GM19043 (cell line): ENCODE measurements around the gene CCDC81.

Experiments used
- ATAC-seq: cut with Tn5 transposase; IDR thresholded peaks from one replicate; pipeline ENCODE4 v1.9.1; 2021; ENCODE audit warnings: low read depth; ENCODE audit not compliant: unreplicated experiment

The CCDC81 gene

GRCh38 chr11:86435711-86436110 lies 61.0 kb downstream of the CCDC81 start:
- ATAC-seq = no peak

- no peak for ATAC-seq
Observed at GRCh38 chr11:86438685-86439084, 64.0 kb downstream of the CCDC81 start.

- ATAC-seq = no peak
Observed at GRCh38 chr11:86440305-86440716, 65.6 kb downstream of the CCDC81 start.

GRCh38 chr11:86440843-86441242 lies 66.2 kb downstream of the CCDC81 start:
- ATAC-seq = no peak

- no peak for ATAC-seq
Observed at GRCh38 chr11:86442420-86442819, 67.7 kb downstream of the CCDC81 start.

- no peak for ATAC-seq
Observed at GRCh38 chr11:86442827-86443226, 68.1 kb downstream of the CCDC81 start.

- ATAC-seq = no peak
Observed at GRCh38 chr11:86443415-86443814, 68.7 kb downstream of the CCDC81 start.

GRCh38 chr11:86444981-86445380 lies 70.3 kb downstream of the CCDC81 start:
- ATAC-seq = no peak

- no peak for ATAC-seq
Observed at GRCh38 chr11:86446163-86446923, 71.7 kb downstream of the CCDC81 start.

- ATAC-seq = no peak
Observed at GRCh38 chr11:86446924-86447285, 72.2 kb downstream of the CCDC81 start.

- ATAC-seq = no peak
Observed at GRCh38 chr11:86447763-86448480, 73.2 kb downstream of the CCDC81 start.

- no peak for ATAC-seq
Observed at GRCh38 chr11:86449993-86450629, 75.4 kb downstream of the CCDC81 start.

GRCh38 chr11:86453290-86454030 lies 78.8 kb downstream of the CCDC81 start:
- ATAC-seq = no peak

GRCh38 chr11:86456075-86456939 lies 81.6 kb downstream of the CCDC81 start:
- ATAC-seq = peak; percentile 83

GRCh38 chr11:86458294-86459001 lies 83.8 kb downstream of the CCDC81 start:
- ATAC-seq = no peak

GRCh38 chr11:86459002-86459385 lies 84.3 kb downstream of the CCDC81 start:
- no peak for ATAC-seq

GRCh38 chr11:86459682-86460460 lies 85.2 kb downstream of the CCDC81 start:
- ATAC-seq = no peak

GRCh38 chr11:86460461-86461385 lies 86.0 kb downstream of the CCDC81 start:
- no peak for ATAC-seq
